ENCODE data around the gene USF3.
A peak's percentile ranks its signal among the peaks of the same experiment; 100 is the strongest.

GRCh38 chr3:113696658-113697499 is 437 bp upstream of the USF3 start:
- TF ChIP-seq CTCF (IDR thresholded peaks at IDR 0.05): peak in 3 of 4 experiments; percentile 10 to 75 (median 43)
- TF ChIP-seq POLR2A (IDR thresholded peaks at IDR 0.05): no peak
